Measurements from ENCODE around the gene C14orf132. TPM values are rescaled to one million over a fixed set of nuclear protein-coding genes. Genes with fewer than 3 reads are reported as not detected.

Gene C14orf132
- total RNA-seq, result 1 to 10 TPM; 1.6 to 5.6 TPM

- no peak for TF ChIP-seq CTCF (IDR thresholded peaks at IDR 0.05)
- H3K27ac ChIP-seq, result peak within 1 kb of the TSS; percentile 63 to 74
- peak; percentile 73 for DNase-seq (ENCODE audit: low spot score)
- no peaks in the 10 kb centered on the region for H3K27me3 ChIP-seq
- H3K4me3 ChIP-seq, result peak within 1 kb of the TSS; percentile 57 to 70
- H3K9me3 ChIP-seq, result no peaks in the 10 kb centered on the region
- no peaks in the 10 kb centered on the region for H3K36me3 ChIP-seq
- H3K4me1 ChIP-seq, result peaks cover 0 to 29% of the 10 kb centered on the region in 2 donors
Observed at GRCh38 chr14:96038920-96039632, at the start of gene C14orf132. Gene C14orf132 (plus strand): TSS chr14:96039362. CDS start chr14:96039501, 139 bp downstream.

GRCh38 chr14:95993768-95994592, 45.2 kb upstream of the C14orf132 start:
- no peaks in the 10 kb centered on the region for H3K4me1 ChIP-seq
- peak; percentile 58 to 85 for TF ChIP-seq CTCF (IDR thresholded peaks at IDR 0.05)
- no peak for DNase-seq (ENCODE audit: low spot score)

GRCh38 chr14:95994593-95994928, 44.6 kb upstream of the C14orf132 start:
- Histone ChIP-seq H3K4me3 (no peak overlapping the region), H3K27me3 (peaks cover 0 to 5% of the 10 kb centered on the region in 2 donors)

More at GRCh38 chr14:95993768-95994592, 45.2 kb upstream of the C14orf132 start:
- no peak overlapping the region for H3K27ac ChIP-seq
- H3K4me3 ChIP-seq, result no peak overlapping the region
- H3K36me3 ChIP-seq, result no peaks in the 10 kb centered on the region
- H3K9me3 ChIP-seq, result peaks cover 0 to 25% of the 10 kb centered on the region in 2 donors
- H3K27me3 ChIP-seq, result peaks cover 0 to 5% of the 10 kb centered on the region in 2 donors

GRCh38 chr14:95998656-95999055, 40.5 kb upstream of the C14orf132 start:
- H3K27ac ChIP-seq, result no peak overlapping the region
- peaks cover 0 to 3% of the 10 kb centered on the region in 2 donors for H3K9me3 ChIP-seq
- peaks cover 0 to 5% of the 10 kb centered on the region in 2 donors for H3K27me3 ChIP-seq
- DNase-seq (ENCODE audit: low spot score), result no peak
- peak in 1 of 2 donors; percentile 46 for TF ChIP-seq CTCF (IDR thresholded peaks at IDR 0.05)
- H3K36me3 ChIP-seq, result no peaks in the 10 kb centered on the region
- H3K4me3 ChIP-seq, result no peak overlapping the region
- no peaks in the 10 kb centered on the region for H3K4me1 ChIP-seq

More at GRCh38 chr14:95994593-95994928, 44.6 kb upstream of the C14orf132 start:
- Histone ChIP-seq H3K9me3 (peaks cover 0 to 25% of the 10 kb centered on the region in 2 donors), H3K36me3 (no peaks in the 10 kb centered on the region), H3K27ac (no peak overlapping the region), H3K4me1 (no peaks in the 10 kb centered on the region)
- no peak for DNase-seq (ENCODE audit: low spot score)
- peak in 1 of 2 donors; percentile 20 for TF ChIP-seq CTCF (IDR thresholded peaks at IDR 0.05)

GRCh38 chr14:96001866-96002497, 37.2 kb upstream of the C14orf132 start:
- H3K4me1 ChIP-seq, result no peaks in the 10 kb centered on the region
- no peak for DNase-seq (ENCODE audit: low spot score)
- H3K9me3 ChIP-seq, result peaks cover 0 to 17% of the 10 kb centered on the region in 2 donors
- TF ChIP-seq CTCF (IDR thresholded peaks at IDR 0.05), result no peak
- H3K27me3 ChIP-seq, result peaks cover 0 to 5% of the 10 kb centered on the region in 2 donors
- no peaks in the 10 kb centered on the region for H3K36me3 ChIP-seq
- H3K27ac ChIP-seq, result no peak overlapping the region
- H3K4me3 ChIP-seq, result no peak overlapping the region
